HG03378 (cell line): Measurements from ENCODE around the gene LAMC3.

Source experiments
- ATAC-seq: cut with Tn5 transposase; IDR thresholded peaks from one replicate; pipeline ENCODE4 v1.9.1; 2021; ENCODE audit warnings: mild to moderate bottlenecking, moderate library complexity; ENCODE audit not compliant: unreplicated experiment

The LAMC3 gene

DNA sequence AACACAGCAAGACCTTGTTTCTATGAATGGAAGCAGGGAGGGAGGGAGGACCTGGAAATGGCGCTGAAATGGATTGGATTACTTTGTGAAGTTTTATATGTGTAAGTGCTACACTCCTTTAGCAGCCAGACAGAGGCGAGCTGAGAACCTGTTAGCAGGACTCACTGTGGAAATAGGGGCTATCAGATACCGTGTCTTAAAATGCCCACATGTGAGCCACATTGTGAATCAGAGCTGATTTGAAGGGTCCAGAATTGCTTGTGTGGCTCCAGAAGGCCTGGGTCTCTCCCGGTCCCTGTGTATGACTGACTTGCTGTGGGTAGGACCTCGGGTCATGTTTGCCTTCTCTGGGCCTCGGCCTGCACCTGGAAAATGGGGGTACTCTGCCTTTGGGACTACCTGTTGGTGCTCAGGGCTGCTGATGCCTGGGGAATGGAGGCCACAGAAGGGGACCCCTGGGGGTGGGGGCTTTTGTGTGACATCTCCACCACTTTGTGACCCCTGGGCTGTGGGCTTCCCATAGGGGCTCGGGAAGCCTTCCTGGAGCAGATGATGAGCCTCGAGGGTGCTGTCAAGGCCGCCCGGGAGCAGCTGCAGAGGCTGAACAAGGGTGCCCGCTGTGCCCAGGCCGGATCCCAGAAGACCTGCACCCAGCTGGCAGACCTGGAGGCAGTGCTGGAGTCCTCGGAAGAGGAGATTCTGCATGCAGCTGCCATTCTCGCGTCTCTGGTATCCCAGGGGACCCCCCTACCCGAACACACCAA lies 63.3 kb downstream of the LAMC3 start:
- no peak for ATAC-seq

DNA sequence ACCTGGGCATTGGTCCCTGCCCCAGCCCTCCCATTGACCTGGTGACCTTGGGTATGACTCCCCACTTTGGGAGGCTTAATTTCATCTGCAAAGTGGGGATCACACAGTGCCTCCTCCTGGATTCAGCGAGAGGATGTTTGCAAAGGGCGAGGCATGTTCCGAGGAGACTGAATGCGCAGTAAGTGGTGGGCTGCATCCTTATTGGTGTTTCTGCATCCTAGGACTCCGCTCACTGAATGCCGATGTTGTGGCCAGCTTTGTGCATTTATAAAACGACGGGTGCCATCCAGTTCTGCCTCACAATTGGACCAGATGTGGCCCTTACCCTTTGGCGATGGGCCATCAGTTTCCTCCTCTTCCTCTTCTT lies 63.9 kb downstream of the LAMC3 start:
- ATAC-seq = no peak

- no peak for ATAC-seq
Measured at GRCh38 chr9:131076347-131077195, 67.6 kb downstream of the LAMC3 start.

GRCh38 chr9:131078427-131079366 lies 69.7 kb downstream of the LAMC3 start:
- ATAC-seq = no peak

DNA sequence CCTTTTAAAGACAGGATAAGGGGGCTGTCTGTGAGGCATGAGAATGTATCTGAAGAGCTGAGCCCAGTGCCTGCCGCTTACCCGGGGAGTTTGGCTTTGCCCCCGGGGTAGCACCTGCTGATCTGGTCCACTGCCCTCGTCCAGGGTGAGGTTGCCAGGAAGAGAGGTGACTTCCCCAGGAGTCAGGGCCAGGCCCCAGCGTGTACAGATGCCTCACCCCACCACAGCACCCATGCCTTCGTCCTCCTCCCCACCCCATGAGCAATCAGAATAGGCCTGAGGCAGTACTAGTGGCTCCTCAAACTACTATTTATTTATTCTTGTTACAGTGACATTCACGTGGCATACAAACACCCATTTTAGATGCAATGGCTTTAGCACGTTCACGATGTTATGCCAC lies 71.6 kb downstream of the LAMC3 start:
- ATAC-seq = no peak

GRCh38 chr9:131081868-131082267 lies 72.9 kb downstream of the LAMC3 start:
- ATAC-seq = no peak

- no peak for ATAC-seq
Measured at GRCh38 chr9:131082774-131083512, 74.0 kb downstream of the LAMC3 start.

GRCh38 chr9:131084661-131085369 lies 75.8 kb downstream of the LAMC3 start:
- ATAC-seq = no peak

DNA sequence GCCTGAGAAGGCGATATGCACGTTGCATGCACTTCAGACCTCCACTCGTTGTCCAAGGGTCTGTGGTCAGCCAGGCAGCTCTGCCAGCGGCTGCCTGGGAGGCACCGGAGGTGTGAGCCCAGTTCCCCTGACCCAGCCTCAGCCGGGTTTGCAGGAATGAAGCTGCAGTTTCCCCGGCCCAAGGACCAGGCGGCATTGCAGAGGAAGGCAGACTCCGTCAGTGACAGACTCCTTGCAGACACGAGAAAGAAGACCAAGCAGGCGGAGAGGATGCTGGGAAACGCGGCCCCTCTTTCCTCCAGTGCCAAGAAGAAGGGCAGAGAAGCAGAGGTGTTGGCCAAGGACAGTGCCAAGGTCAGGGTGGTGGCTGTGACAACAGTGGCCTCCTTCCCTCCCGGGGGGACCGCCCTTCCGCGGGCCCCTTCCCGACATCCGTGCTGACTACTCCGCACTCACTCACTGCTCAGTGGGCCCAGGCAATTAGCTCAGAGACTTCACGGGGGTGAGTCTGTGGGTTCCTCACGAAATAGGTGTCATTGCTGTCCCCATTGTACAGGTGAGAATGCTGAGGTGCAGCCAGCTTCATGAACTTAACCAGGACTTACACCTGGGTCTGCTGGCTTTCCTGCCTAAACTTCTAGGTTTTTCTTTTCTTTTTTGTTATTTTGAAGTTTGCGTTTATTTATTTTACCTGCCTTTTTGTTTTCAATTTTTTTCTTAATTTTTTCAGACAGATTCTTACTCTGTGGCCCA lies 76.6 kb downstream of the LAMC3 start:
- no peak for ATAC-seq

GRCh38 chr9:131087354-131087893 lies 78.5 kb downstream of the LAMC3 start:
- no peak for ATAC-seq

DNA sequence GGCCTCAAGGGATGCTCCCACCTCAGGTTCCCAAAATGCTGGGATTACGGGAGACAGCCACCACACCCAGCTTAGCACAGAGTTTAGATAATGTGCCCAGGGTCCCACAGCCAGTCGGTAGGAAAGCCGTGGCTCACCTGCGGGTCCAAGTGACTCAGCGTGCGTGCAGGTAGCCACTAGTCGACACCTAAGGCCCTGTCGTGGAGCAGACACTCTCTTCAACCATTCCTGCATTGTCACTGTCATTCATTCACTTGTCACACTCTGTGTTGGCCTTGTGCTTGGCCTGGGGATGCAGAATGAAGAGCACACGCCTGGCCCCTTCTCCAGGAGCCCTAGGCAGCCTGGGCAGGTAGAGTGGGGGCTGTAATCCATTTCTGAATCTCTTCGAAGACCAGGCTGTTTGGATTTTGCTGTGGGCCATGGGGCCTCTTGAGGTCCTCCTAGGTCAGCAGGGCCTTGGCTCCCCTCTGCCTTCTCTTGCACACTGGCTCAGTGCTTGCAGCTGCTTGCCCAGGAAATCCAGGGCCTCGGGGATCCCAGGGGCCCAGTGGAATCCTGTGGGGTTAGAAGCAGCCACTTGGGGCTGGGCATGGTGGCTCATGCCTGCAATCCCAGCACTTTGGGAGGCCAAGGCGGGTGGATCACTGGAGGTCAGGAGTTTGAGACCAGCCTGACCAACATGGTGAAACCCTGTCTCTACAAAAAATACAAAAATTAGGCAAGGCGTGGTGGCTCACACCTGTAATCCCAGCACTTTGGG lies 81.2 kb downstream of the LAMC3 start:
- no peak for ATAC-seq

- no peak for ATAC-seq
Measured at GRCh38 chr9:131091352-131091992, 82.5 kb downstream of the LAMC3 start.

- no peak for ATAC-seq
Measured at GRCh38 chr9:131092030-131092429, 83.1 kb downstream of the LAMC3 start.

DNA sequence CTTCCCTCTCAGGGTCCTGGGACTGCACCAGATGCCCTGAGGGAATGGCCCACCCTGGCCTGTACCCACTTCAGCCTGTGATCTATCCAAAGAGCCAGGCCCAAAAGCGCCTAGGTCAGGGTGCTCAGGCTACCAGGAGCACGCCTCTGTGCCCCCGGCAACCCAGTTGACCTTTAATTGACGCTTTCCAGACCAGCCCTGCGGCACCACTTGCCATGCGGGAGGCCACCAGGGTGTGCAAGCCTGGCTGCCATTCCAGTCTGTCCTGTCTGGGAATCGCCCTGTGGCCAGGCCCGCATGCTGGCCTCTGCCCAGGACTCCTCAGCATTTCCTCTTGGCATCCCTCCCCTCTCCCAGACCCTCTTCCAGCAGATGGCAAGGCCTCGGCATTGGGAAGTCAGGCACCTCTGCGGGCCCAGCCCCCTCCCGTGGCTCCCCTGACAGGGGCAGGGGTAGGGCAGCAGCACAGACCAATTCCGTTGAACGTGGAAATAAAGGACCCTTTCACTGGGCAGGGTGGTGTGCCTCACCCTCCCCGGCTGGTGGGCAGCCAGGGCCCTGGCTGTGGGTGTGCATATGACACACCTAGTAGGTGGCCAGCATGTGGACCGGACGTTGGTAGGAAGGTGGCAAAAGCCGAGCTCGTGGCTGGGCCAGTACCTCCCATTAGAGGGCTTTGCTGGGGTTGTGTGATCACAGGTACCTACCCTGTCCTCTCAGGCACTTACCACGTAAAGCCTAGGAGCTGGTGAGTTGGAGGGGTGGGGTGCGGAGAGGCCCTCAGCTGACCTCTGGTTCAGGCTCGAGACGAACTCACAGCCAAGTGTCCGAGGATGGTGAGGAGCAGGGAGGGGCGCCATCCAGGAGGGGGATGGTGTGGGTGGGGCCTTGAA lies 83.8 kb downstream of the LAMC3 start:
- ATAC-seq = no peak

GRCh38 chr9:131094015-131094414 lies 85.0 kb downstream of the LAMC3 start:
- no peak for ATAC-seq

DNA sequence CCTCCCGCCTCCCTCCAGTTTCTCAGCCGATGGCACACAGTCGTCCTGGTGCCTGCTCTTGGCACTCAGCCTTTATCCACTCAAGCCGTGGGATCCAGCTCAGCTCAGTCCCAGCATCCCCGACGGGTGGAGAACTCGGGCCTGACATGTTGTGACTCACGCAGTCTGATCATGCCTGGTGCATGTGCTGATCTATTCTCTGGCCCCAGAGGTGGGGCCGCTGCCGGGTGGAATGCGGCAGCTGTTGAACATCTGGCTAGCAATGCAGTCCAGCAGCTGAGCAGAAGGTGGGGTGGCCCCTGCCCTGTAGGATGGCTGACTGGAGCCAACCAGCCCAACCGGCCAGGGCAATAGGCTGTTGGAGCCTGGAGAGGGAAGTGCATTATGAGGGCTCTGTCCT lies 85.6 kb downstream of the LAMC3 start:
- ATAC-seq = no peak
